Suprapubic skin (tissue), 4 donors: ENCODE measurements around the gene ADGRE1.

ENCODE experiments used
- POLR2A ChIP-seq, 2 donors: fragments of 450-650 bp; IDR thresholded peaks; one replicate each; pipeline ENCODE4 v1.6.1; 2017; ENCODE audit warnings: antibody characterized with exemption in 2 of 2, mild to moderate bottlenecking in 2 of 2, moderate library complexity in 2 of 2
- POLR2AphosphoS5 ChIP-seq, 3 donors: sonication (generic); formaldehyde crosslinking; IDR thresholded peaks; one replicate each; pipeline ENCODE4 v1.6.1; 2017; ENCODE audit warnings: antibody characterized with exemption in 3 of 3
- TF ChIP-seq, protein P1 (sequence below), 2 donors: fragments of 200-600 bp in 1 of 2; fragments of 450-650 bp in 1 of 2; sonication (generic) in 1 of 2; IDR thresholded peaks; one replicate each; pipeline ENCODE4 v1.5.1; 2016 to 2019; ENCODE audit warnings: antibody characterized with exemption in 2 of 2, mild to moderate bottlenecking in 1 of 2, moderate library complexity in 1 of 2

GRCh38 chr19:6947745-6948144, 60.4 kb downstream of the ADGRE1 start:
- TF ChIP-seq, protein P1, sequence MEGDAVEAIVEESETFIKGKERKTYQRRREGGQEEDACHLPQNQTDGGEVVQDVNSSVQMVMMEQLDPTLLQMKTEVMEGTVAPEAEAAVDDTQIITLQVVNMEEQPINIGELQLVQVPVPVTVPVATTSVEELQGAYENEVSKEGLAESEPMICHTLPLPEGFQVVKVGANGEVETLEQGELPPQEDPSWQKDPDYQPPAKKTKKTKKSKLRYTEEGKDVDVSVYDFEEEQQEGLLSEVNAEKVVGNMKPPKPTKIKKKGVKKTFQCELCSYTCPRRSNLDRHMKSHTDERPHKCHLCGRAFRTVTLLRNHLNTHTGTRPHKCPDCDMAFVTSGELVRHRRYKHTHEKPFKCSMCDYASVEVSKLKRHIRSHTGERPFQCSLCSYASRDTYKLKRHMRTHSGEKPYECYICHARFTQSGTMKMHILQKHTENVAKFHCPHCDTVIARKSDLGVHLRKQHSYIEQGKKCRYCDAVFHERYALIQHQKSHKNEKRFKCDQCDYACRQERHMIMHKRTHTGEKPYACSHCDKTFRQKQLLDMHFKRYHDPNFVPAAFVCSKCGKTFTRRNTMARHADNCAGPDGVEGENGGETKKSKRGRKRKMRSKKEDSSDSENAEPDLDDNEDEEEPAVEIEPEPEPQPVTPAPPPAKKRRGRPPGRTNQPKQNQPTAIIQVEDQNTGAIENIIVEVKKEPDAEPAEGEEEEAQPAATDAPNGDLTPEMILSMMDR (IDR thresholded peaks at IDR 0.05) = no peak
- no peak for TF ChIP-seq POLR2AphosphoS5 (IDR thresholded peaks at IDR 0.05)
- TF ChIP-seq POLR2A (IDR thresholded peaks at IDR 0.05) = no peak
